ENCODE results near the gene AGO3.
A peak's percentile ranks its signal among the peaks of the same experiment; 100 is the strongest.

Gene AGO3

GRCh38 chr1:36024847-36025246, 93.9 kb downstream of the AGO3 start:
- no peak overlapping the region for H3K27ac ChIP-seq (ENCODE audit: low read length, poor library complexity, severe bottlenecking)

GRCh38 chr1:36027766-36028165, 96.9 kb downstream of the AGO3 start:
- WGBS = 100% methylated on average over 2 of the region's 3 CpGs
- H2BK12ac ChIP-seq (ENCODE audit: low read length in 2 of 2) = no peak overlapping the region
- no peak for DNase-seq
- no peak overlapping the region for H2BK15ac ChIP-seq (ENCODE audit: low read depth, poor library complexity, severe bottlenecking)
- no peaks in the 10 kb centered on the region for H3K27me3 ChIP-seq (ENCODE audit: control insufficient read depth in 1 of 2, insufficient read depth in 1 of 2, low read length in 2 of 2)
- peaks cover 5% of the 10 kb centered on the region for H3K9me3 ChIP-seq (ENCODE audit: control insufficient read depth, low read length)
- no peak overlapping the region for H2AK5ac ChIP-seq (ENCODE audit: low read length, severe bottlenecking)
- no peak overlapping the region for H3K4me2 ChIP-seq (ENCODE audit: low read length, poor library complexity, severe bottlenecking)
- H3K23ac ChIP-seq (ENCODE audit: low read length in 2 of 2) = no peak overlapping the region
- no peak overlapping the region for H3K14ac ChIP-seq (ENCODE audit: low read length in 2 of 2)
- no peak overlapping the region for H3K18ac ChIP-seq (ENCODE audit: low read depth in 1 of 2, low read length in 2 of 2)
- H3K79me1 ChIP-seq (replicated peaks; ENCODE audit: low read length, poor library complexity, severe bottlenecking) = peaks cover 3% of the 10 kb centered on the region
- no peak overlapping the region for H3K9ac ChIP-seq (ENCODE audit: low read length)
- no peak overlapping the region for H4K8ac ChIP-seq (ENCODE audit: low read length)
- H2AFZ ChIP-seq (ENCODE audit: low read depth, low read length) = no peak overlapping the region
- no peak overlapping the region for H4K91ac ChIP-seq (ENCODE audit: low read length)
- no peak overlapping the region for H2BK5ac ChIP-seq (ENCODE audit: low read depth, low read length, poor library complexity, severe bottlenecking)
- H3K4me1 ChIP-seq (ENCODE audit: control insufficient read depth, insufficient read depth, low read depth, low read length) = peaks cover 2% of the 10 kb centered on the region
- H3K4ac ChIP-seq (ENCODE audit: low read depth in 1 of 2, low read length in 2 of 2) = no peak overlapping the region
- no peak overlapping the region for H2BK120ac ChIP-seq (ENCODE audit: low read depth, low read length)
- H3K27ac ChIP-seq (ENCODE audit: low read length, poor library complexity, severe bottlenecking) = no peak overlapping the region
- no peak overlapping the region for H3K4me3 ChIP-seq (ENCODE audit: insufficient read depth in 1 of 2, low read depth in 1 of 2, low read length in 2 of 2)
- peaks cover 8 to 55% of the 10 kb centered on the region in 2 experiments for H3K36me3 ChIP-seq (ENCODE audit: control insufficient read depth in 1 of 2, insufficient read depth in 2 of 2, low read depth in 1 of 2, low read length in 2 of 2)

More at GRCh38 chr1:36024847-36025246, 93.9 kb downstream of the AGO3 start:
- no peak overlapping the region for H2BK5ac ChIP-seq (ENCODE audit: low read depth, low read length, poor library complexity, severe bottlenecking)
- H3K36me3 ChIP-seq (ENCODE audit: control insufficient read depth in 1 of 2, insufficient read depth in 2 of 2, low read depth in 1 of 2, low read length in 2 of 2) = peaks cover 8 to 47% of the 10 kb centered on the region in 2 experiments
- no peak overlapping the region for H2AK5ac ChIP-seq (ENCODE audit: low read length, severe bottlenecking)
- peaks cover 1% of the 10 kb centered on the region for H3K79me1 ChIP-seq (replicated peaks; ENCODE audit: low read length, poor library complexity, severe bottlenecking)
- no peak overlapping the region for H2AFZ ChIP-seq (ENCODE audit: low read depth, low read length)
- no peak overlapping the region for H3K4ac ChIP-seq (ENCODE audit: low read depth in 1 of 2, low read length in 2 of 2)
- no peak overlapping the region for H4K8ac ChIP-seq (ENCODE audit: low read length)
- no peak overlapping the region for H3K18ac ChIP-seq (ENCODE audit: low read depth in 1 of 2, low read length in 2 of 2)
- no peak overlapping the region for H3K23ac ChIP-seq (ENCODE audit: low read length in 2 of 2)
- no peaks in the 10 kb centered on the region for H3K27me3 ChIP-seq (ENCODE audit: control insufficient read depth in 1 of 2, insufficient read depth in 1 of 2, low read length in 2 of 2)
- no peak overlapping the region for H3K4me2 ChIP-seq (ENCODE audit: low read length, poor library complexity, severe bottlenecking)
- no peak overlapping the region for H2BK15ac ChIP-seq (ENCODE audit: low read depth, poor library complexity, severe bottlenecking)
- H3K4me3 ChIP-seq (ENCODE audit: insufficient read depth in 1 of 2, low read depth in 1 of 2, low read length in 2 of 2) = no peak overlapping the region
- no peak for DNase-seq
- WGBS = 100% methylated on average over 1 of the region's 1 CpG
- H3K9ac ChIP-seq (ENCODE audit: low read length) = no peak overlapping the region
- H4K91ac ChIP-seq (ENCODE audit: low read length) = no peak overlapping the region
- peaks cover 5% of the 10 kb centered on the region for H3K9me3 ChIP-seq (ENCODE audit: control insufficient read depth, low read length)
- no peak overlapping the region for H2BK120ac ChIP-seq (ENCODE audit: low read depth, low read length)
- H2BK12ac ChIP-seq (ENCODE audit: low read length in 2 of 2) = no peak overlapping the region
- no peaks in the 10 kb centered on the region for H3K4me1 ChIP-seq (ENCODE audit: control insufficient read depth, insufficient read depth, low read depth, low read length)
- H3K14ac ChIP-seq (ENCODE audit: low read length in 2 of 2) = no peak overlapping the region

GRCh38 chr1:36031441-36031840, 100.5 kb downstream of the AGO3 start:
- Histone ChIP-seq H3K27me3 (ENCODE audit: control insufficient read depth in 1 of 2, insufficient read depth in 1 of 2, low read length in 2 of 2) (no peaks in the 10 kb centered on the region), H2BK12ac (ENCODE audit: low read length in 2 of 2) (no peak overlapping the region), H3K9me3 (ENCODE audit: control insufficient read depth, low read length) (peaks cover 5% of the 10 kb centered on the region), H2BK5ac (ENCODE audit: low read depth, low read length, poor library complexity, severe bottlenecking) (no peak overlapping the region), H3K4me2 (ENCODE audit: low read length, poor library complexity, severe bottlenecking) (no peak overlapping the region), H4K91ac (ENCODE audit: low read length) (no peak overlapping the region), H3K36me3 (ENCODE audit: control insufficient read depth in 1 of 2, insufficient read depth in 2 of 2, low read depth in 1 of 2, low read length in 2 of 2) (peaks cover 10 to 58% of the 10 kb centered on the region in 2 experiments), H2AK5ac (ENCODE audit: low read length, severe bottlenecking) (no peak overlapping the region), H4K8ac (ENCODE audit: low read length) (no peak overlapping the region), H3K4me3 (ENCODE audit: insufficient read depth in 1 of 2, low read depth in 1 of 2, low read length in 2 of 2) (no peak overlapping the region), H3K4me1 (ENCODE audit: control insufficient read depth, insufficient read depth, low read depth, low read length) (peaks cover 2% of the 10 kb centered on the region), H2AFZ (ENCODE audit: low read depth, low read length) (no peak overlapping the region), H2BK120ac (ENCODE audit: low read depth, low read length) (no peak overlapping the region), H3K4ac (ENCODE audit: low read depth in 1 of 2, low read length in 2 of 2) (no peak overlapping the region), H3K18ac (ENCODE audit: low read depth in 1 of 2, low read length in 2 of 2) (no peak overlapping the region), H3K23ac (ENCODE audit: low read length in 2 of 2) (no peak overlapping the region), H2BK15ac (ENCODE audit: low read depth, poor library complexity, severe bottlenecking) (no peak overlapping the region), H3K14ac (ENCODE audit: low read length in 2 of 2) (no peak overlapping the region), H3K27ac (ENCODE audit: low read length, poor library complexity, severe bottlenecking) (no peak overlapping the region), H3K9ac (ENCODE audit: low read length) (no peak overlapping the region), H3K79me1 (replicated peaks; ENCODE audit: low read length, poor library complexity, severe bottlenecking) (peaks cover 3% of the 10 kb centered on the region)
- DNase-seq = no peak
- 100% methylated on average over 2 of the region's 2 CpGs for WGBS

- H3K14ac ChIP-seq (ENCODE audit: low read length in 2 of 2) = no peak overlapping the region
- H4K8ac ChIP-seq (ENCODE audit: low read length) = no peak overlapping the region
- H3K9me3 ChIP-seq (ENCODE audit: control insufficient read depth, low read length) = no peaks in the 10 kb centered on the region
- peaks cover 2% of the 10 kb centered on the region for H3K4me1 ChIP-seq (ENCODE audit: control insufficient read depth, insufficient read depth, low read depth, low read length)
- H3K79me1 ChIP-seq (replicated peaks; ENCODE audit: low read length, poor library complexity, severe bottlenecking) = peaks cover 2% of the 10 kb centered on the region
- H3K36me3 ChIP-seq (ENCODE audit: control insufficient read depth in 1 of 2, insufficient read depth in 2 of 2, low read depth in 1 of 2, low read length in 2 of 2) = peaks cover 3 to 49% of the 10 kb centered on the region in 2 experiments
- no peak overlapping the region for H2AFZ ChIP-seq (ENCODE audit: low read depth, low read length)
- H2BK5ac ChIP-seq (ENCODE audit: low read depth, low read length, poor library complexity, severe bottlenecking) = no peak overlapping the region
- H3K4ac ChIP-seq (ENCODE audit: low read depth in 1 of 2, low read length in 2 of 2) = no peak overlapping the region
- H2BK15ac ChIP-seq (ENCODE audit: low read depth, poor library complexity, severe bottlenecking) = no peak overlapping the region
- no peak overlapping the region for H3K23ac ChIP-seq (ENCODE audit: low read length in 2 of 2)
- H2BK120ac ChIP-seq (ENCODE audit: low read depth, low read length) = no peak overlapping the region
- H3K27me3 ChIP-seq (ENCODE audit: control insufficient read depth in 1 of 2, insufficient read depth in 1 of 2, low read length in 2 of 2) = no peaks in the 10 kb centered on the region
- no peak overlapping the region for H3K9ac ChIP-seq (ENCODE audit: low read length)
- H3K18ac ChIP-seq (ENCODE audit: low read depth in 1 of 2, low read length in 2 of 2) = no peak overlapping the region
- H3K4me3 ChIP-seq (ENCODE audit: insufficient read depth in 1 of 2, low read depth in 1 of 2, low read length in 2 of 2) = no peak overlapping the region
- H3K27ac ChIP-seq (ENCODE audit: low read length, poor library complexity, severe bottlenecking) = peak overlapping the region; percentile 25
- H4K91ac ChIP-seq (ENCODE audit: low read length) = no peak overlapping the region
- peak; percentile 28 for DNase-seq
- H2BK12ac ChIP-seq (ENCODE audit: low read length in 2 of 2) = no peak overlapping the region
- no peak overlapping the region for H3K4me2 ChIP-seq (ENCODE audit: low read length, poor library complexity, severe bottlenecking)
- no peak overlapping the region for H2AK5ac ChIP-seq (ENCODE audit: low read length, severe bottlenecking)
These were observed 103.8 kb downstream of the AGO3 start for GRCh38 chr1:36034692-36035091.

All from mesenchymal stem cell (in vitro differentiated cells and primary cell).